NCI-H510A treated with DMSO at 0.1 percent for 48 hours (cell line): ENCODE results near the gene ADGRA1.
"Not testable (repeated sequence)": the region's sequence is repeated elsewhere in the genome, so short reads cannot be mapped to it uniquely, and the experiment has no call there.

Experiments used
- DNase-seq: peaks from one replicate; lab custom pipeline; 2025; lab: John Stamatoyannopoulos, UW

Gene ADGRA1

GRCh38 chr10:133127291-133128125 lies 39.8 kb downstream of the ADGRA1 start:
- no peak for DNase-seq

GRCh38 chr10:133128126-133129070 lies 40.7 kb downstream of the ADGRA1 start:
- DNase-seq, result no peak

GRCh38 chr10:133129071-133129858 lies 41.5 kb downstream of the ADGRA1 start:
- no peak for DNase-seq

- DNase-seq, result no peak
Observed at GRCh38 chr10:133129859-133130495, 42.3 kb downstream of the ADGRA1 start.

- DNase-seq, result no peak
Observed at GRCh38 chr10:133130602-133131001, 42.9 kb downstream of the ADGRA1 start.

- DNase-seq, result no peak
Observed at GRCh38 chr10:133131053-133131452, 43.3 kb downstream of the ADGRA1 start.

- no peak for DNase-seq
Observed at GRCh38 chr10:133131734-133132472, 44.2 kb downstream of the ADGRA1 start.

- no peak for DNase-seq
Observed at GRCh38 chr10:133132473-133133291, 45.0 kb downstream of the ADGRA1 start.

- DNase-seq, result no peak
Observed at GRCh38 chr10:133133471-133134231, 45.9 kb downstream of the ADGRA1 start.

GRCh38 chr10:133134411-133135115 lies 46.8 kb downstream of the ADGRA1 start:
- no peak for DNase-seq

GRCh38 chr10:133135116-133135465 lies 47.4 kb downstream of the ADGRA1 start:
- no peak for DNase-seq

GRCh38 chr10:133137486-133138145 lies 49.9 kb downstream of the ADGRA1 start:
- DNase-seq, result not testable (repeated sequence)

GRCh38 chr10:133139551-133140065 lies 51.9 kb downstream of the ADGRA1 start:
- DNase-seq, result no peak

- no peak for DNase-seq
Observed at GRCh38 chr10:133140417-133141143, 52.9 kb downstream of the ADGRA1 start.

GRCh38 chr10:133141144-133141957 lies 53.6 kb downstream of the ADGRA1 start:
- no peak for DNase-seq

- DNase-seq, result no peak
Observed at GRCh38 chr10:133141958-133142340, 54.2 kb downstream of the ADGRA1 start.
